GM19193 (cell line): Measurements from ENCODE around the gene ERRFI1.

ENCODE experiments used
- POLR2A ChIP-seq: IDR thresholded peaks from 4 replicates; pipeline ENCODE4 v1.6.1; 2011; ENCODE audit not compliant: insufficient read depth, insufficient read length; ENCODE audit errors: extremely low read depth

Gene ERRFI1

DNA sequence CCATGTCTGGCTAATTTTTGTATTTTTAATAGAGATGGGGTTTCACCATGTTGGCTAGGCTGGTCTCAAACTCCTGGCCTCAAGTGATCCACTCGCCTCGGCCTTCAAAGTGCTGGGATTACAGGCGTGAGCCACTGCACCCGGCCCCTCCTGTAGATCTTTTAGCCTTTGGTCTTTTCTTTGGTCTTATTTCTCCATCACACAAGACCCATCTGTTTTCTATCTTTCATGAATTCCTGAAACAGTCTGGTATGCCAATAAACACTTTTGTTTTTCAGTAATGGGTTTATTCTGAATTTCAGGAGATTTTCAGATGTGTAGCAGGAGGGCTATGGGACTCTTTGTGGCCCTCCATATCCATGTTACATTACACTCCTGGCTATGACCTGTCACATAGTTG is 23.2 kb downstream of the ERRFI1 start:
- no peak for TF ChIP-seq POLR2A

DNA sequence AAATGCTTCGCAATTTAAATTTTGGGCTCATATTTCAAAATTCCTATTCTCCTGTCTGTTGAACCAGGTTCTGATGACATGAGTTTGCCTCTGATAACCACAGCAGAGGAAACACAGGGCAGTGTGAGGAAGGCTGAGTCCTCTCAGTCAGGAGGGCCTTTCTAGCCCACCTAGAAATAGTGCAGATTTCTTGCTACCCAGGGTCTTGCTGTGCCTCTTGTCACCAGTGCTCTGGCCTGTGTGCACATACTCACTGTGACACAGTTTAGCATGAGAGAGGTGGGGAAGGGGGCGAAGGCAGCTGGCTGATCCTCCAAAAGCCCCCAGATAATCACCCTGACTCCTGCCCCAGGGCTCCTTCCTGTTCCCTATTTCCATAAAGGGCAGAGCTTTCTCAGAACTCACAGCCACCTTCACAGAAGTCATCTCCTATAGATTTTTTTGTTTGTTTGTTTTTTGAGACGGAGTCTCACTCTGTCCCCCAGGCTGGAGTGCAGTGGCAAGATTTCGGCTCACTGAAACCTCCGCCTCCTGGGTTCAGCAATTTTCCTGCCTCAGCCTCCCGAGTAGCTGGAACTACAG is 23.7 kb downstream of the ERRFI1 start:
- TF ChIP-seq POLR2A: no peak

DNA sequence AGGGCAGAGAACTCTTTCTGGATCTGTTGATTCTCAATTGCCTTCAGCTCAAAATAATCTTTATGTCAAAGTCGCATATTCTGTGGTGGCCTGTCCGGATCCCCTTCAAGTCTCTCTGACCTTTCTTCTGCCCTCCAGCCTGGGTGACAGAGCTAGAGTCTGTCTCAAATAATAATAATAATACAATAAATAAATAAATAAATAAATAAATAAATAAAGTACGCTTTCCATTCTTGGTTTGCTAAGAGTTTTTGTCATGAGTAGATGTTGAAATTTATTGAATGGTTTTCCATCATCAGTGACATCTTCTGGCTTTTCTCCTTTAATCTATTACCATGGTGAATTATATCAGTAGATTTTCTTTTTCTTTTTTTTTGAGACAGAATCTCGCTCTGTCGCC is 30.7 kb downstream of the ERRFI1 start:
- no peak for TF ChIP-seq POLR2A

DNA sequence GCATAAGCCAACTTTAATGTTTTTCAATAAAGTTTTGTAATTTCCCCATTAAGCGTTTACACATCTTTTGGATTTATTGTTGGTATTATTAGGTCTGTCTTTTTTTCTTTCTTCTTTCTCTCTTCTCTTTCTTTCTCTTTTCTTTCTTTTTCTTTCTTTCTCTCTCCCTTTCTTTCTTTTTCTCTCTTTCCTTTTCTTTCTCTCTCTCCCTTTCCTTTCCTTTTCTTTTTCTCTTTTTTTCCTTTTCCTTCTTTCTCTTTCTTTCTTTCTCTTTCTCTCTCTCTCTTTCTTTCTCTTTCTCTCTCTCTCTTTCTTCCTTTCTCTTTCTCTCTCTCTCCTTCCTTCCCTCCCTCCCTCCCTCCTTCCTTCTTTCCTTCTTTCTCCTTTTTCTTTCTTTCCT is 31.3 kb downstream of the ERRFI1 start:
- TF ChIP-seq POLR2A: no peak

DNA sequence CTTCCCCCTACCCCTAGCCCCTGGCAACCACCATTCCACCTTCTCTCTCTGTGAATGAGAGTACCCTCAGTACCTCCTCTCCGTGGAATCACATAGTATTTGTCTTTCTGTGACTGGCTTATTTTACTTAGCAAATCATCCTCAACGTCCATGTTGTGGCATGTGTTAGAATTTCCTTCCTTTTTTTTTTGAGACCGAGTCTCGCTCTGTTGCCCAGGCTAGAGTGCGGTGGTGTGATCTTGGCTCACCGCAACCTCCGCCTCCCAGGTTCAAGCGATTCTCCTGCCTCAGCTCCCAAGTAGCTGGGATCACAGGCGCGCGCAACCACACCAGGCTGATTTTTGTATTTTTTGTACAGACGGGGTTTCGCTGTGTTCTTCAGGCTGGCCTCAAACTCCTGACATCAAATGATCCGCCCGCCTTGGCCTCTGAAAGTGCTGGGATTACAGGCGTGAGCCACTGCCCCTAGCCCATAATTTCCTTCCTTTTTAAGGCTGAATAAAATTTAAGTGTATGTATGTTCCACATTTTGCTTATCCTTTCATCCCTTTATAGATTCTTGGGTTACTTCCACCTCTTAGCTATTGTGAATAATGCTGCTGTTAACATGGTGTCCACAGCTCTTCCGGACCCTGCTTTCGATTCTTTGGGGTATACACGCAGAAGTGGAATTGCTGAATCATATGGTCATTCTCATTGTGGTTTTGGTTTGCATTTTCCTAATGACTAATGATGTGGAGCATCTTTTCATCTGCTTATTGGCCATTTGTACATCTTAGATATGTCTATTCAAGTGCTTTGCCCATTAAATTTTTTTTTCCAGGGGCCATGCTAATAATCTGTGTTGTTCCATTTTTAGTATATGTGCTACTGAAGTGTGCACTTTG is 32.3 kb downstream of the ERRFI1 start:
- TF ChIP-seq POLR2A: no peak

DNA sequence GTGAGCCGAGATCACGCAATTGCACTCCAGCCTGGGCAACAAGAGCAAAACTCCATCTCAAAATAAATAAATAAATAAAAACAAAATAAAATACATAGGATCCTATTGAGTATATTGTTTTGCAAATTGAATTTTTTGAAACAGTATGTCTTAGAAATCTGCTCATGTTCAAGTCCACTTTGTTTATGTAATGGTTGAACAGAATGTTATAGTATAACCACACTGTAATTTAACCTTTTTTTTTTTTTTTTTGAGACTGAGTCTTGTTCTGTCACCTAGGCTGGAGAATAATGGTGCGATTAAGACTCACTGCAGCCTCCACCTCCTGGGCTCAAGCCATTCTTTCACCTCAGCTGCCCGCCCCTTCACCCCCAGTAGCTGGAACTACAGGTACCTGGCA is 33.2 kb downstream of the ERRFI1 start:
- no peak for TF ChIP-seq POLR2A

DNA sequence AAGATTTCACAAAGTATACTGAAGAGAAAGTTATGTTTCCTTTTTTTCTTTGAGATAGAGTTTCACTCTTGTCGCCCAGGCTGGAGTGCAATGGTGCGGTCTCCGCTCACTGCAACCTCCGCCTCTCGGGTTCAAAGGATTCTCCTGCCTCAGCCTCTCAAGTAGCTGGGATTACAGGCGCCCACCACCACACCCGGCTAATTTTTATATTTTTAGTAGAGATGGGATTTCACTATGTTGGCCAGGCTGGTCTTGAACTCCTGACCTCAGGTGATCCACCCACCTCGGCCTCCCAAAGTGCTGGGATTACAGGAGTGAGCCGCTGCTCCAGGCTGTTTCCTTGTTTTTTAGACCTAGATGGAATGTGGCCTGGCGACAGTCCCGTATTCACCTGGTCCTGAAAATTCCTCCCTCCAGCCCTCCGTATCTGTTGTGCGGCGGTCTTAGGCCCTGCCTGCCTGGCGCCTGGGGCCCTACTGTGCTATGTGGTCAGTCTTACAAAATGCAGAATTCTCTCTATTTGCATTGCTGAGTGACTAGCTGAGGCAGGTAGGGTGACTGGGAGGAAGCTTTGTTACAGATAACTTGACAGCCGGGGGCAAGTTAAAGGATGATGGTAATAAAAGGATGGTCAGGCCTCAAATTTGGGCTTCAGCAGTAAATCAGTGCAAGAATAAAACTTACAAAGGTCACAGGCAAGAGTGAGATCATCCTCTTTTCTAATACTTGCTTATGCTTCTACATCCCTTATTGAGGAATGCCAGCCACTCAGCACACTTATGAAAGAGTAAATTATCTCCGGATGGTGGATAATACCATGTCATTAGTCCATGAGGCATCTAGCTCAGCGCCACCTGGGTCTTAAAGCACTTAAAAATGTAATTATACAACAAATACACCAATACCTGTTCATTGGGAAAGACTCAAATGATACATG is 34.3 kb downstream of the ERRFI1 start:
- no peak for TF ChIP-seq POLR2A

DNA sequence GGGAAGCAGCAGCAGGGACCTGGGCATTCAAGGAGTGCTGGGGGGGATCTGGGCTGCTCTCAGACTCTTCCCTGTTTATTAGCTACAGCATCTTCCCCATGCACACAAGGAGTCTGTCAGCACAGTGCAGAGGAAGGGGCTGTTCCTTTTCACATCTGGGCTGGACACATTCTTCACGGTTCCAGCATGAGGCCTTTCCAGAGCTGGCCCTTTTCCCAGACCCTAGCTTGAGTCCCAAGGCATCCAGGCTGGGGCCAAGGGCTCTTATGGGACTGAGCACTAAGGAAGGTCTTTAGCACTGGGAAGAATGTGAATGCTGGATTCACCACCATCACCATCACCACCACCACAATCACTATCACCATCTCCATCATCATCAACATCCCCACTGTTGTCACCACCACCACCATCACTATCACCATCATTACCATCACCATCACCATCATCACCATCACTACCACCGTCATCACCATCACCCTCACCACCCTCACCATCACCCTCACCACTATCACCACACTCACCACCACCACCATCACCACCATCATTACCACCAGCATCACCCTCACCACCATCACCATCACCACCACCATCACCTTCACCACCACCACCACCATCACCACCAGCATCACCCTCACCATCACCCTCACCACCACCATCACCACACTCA is 36.2 kb downstream of the ERRFI1 start:
- no peak for TF ChIP-seq POLR2A

DNA sequence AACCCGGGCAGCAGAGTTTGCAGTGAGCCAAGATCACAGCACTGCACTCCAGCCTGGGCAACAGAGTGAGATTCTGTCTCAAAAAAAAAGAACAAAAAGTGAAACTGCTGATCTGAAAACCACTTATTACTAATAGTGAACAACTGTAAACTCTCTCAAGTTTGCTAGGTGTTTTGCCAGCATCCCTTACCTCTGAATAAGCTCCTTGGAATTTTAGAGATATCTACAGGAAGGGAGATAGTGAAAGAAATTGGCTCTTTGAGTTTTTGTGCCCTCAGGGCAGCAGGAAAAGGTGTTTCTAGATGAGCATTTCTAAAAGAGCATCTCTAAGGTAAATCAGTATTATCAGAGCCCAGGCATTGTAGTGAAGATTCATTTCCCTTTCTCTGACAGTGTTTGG is 37.5 kb downstream of the ERRFI1 start:
- no peak for TF ChIP-seq POLR2A

DNA sequence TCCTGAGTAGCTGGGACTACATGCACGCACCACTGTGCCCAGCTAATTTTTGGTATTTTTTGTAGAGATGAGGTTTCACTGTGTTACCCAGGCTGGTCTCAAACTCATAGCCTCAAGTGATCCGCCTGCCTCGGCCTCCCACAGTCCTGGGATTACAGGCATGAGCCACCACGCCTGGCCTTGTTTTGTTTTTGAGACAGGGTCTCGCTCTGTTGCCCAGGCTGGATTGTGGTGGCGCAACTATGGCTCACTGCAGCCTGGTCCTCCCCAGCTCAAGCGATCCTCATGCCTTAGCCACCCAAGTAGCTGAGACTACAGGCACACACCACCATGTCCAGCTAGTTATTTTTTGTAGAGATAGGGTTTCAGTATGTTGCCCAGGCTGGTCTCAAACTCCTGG is 38.6 kb downstream of the ERRFI1 start:
- TF ChIP-seq POLR2A: no peak

DNA sequence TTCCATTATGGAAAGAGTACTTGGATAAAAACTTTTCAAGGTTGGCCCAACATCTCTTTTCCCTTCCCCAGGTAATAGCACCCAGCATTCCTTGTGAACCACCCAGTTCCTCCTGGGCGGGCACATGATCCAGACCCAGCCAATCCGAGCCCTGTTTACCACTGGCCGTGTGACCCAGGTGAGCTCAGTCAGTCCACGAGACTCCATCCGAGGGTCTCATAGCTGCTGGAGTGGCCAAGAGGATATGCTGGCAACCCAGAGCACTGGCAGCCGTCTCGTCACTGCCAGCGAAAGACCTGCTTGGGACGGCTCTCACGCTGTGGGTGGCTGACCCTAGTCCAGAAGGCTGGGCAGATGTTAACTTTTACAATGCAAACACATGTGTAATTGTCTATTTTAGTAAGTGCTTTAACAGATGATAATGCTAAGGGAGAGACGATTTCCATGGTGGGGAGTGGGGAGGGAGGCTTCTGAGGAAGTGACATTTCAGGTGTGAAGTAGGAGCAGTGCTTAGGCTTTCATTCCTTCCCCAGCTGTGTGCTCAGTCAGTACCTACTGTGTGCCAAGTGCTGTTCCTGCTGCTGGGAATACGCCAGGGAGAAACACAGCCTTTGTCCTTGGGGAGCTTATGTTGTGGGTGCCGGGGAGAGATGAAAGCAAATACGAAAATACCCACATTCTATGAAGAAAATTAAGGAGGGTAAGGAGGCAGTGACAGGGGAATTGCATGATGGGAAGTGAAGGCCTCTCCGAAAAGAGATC is 40.1 kb downstream of the ERRFI1 start:
- no peak for TF ChIP-seq POLR2A

DNA sequence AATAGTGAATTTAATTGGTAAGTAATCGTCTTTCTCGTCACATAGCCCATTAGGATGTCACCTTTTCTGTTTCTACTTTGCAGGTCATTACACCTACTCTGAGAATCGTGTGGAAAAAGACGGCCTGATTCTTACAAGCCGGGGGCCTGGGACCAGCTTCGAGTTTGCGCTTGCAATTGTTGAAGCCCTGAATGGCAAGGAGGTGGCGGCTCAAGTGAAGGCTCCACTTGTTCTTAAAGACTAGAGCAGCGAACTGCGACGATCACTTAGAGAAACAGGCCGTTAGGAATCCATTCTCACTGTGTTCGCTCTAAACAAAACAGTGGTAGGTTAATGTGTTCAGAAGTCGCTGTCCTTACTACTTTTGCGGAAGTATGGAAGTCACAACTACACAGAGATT is 41.3 kb downstream of the ERRFI1 start:
- no peak for TF ChIP-seq POLR2A

DNA sequence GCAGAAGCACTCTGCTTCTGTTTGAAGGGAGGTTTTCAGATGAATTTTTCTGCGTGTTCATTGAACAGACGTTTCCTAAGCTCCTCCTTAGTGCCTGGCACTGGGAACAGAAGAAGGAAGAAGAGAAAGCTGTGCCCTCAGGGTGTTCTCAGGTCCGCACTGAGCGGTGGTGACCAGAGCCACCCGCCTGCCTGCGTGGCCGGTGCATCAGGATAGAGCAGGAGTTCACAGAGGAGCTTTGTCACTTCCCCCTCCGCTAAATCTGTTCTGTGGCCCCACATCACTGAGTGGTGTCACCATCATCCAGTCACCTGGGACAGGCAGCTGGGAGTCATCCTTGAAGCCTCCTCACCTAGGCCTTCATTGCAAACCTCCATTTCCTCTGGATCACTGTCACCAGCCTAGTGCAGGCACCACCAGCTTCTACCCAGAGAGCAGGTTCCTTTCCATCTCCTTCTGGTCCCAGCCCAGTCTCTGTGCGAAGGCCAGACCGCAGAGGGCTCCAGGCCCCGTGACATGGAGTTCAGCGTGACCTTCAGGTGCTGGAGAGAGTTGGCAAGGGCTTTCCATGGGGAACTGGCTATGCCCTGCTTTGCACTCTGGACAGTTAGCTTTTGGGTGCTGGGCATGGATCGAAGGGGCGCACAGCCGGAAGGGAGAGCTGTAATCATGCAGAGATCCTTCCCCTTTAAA is 42.9 kb downstream of the ERRFI1 start:
- no peak for TF ChIP-seq POLR2A
